GM23338 (cell line): ENCODE measurements around the gene CACNB2. TPM values are rescaled to one million over a fixed set of nuclear protein-coding genes. Genes with fewer than 3 reads are reported as not detected.

ENCODE experiments used
- ATAC-seq: fragments of 200-7000 bp; cut with Tn5 transposase; 3 replicates; pipeline ENCODE4 v1.9.1; 2020
- DNase-seq: peaks from one replicate; pipeline ENCODE4 v3.0.0-alpha.2; 2015; ENCODE audit warnings: low spot score
- H2AFZ ChIP-seq: fragments of 200-600 bp; sonication (generic); 2 replicates; pipeline ENCODE4 v1.8.0; 2016; ENCODE audit warnings: antibody characterized with exemption, mild to moderate bottlenecking, moderate library complexity
- H3F3A ChIP-seq: fragments of 200-600 bp; sonication (generic); replicated peaks from 2 replicates; pipeline ENCODE4 v1.8.0; 2017; ENCODE audit warnings: antibody characterized with exemption, mixed run types, low read depth
- H3K27ac ChIP-seq: fragments of 200-600 bp; sonication (generic); 2 replicates; pipeline ENCODE4 v1.6.1; 2016; ENCODE audit warnings: low read depth
- H3K27me3 ChIP-seq: fragments of 200-600 bp; sonication (generic); 2 replicates; pipeline ENCODE4 v1.8.0; 2016; ENCODE audit warnings: mild to moderate bottlenecking, mixed run types, moderate library complexity; ENCODE audit not compliant: insufficient read depth
- H3K36me3 ChIP-seq: fragments of 200-600 bp; sonication (generic); 2 replicates; pipeline ENCODE4 v1.8.0; 2016; ENCODE audit warnings: mild to moderate bottlenecking; ENCODE audit not compliant: insufficient read depth
- H3K4me1 ChIP-seq: fragments of 200-600 bp; sonication (generic); 2 replicates; pipeline ENCODE4 v1.8.0; 2016; ENCODE audit warnings: mild to moderate bottlenecking, moderate library complexity; ENCODE audit not compliant: insufficient read depth
- H3K4me2 ChIP-seq: fragments of 200-600 bp; sonication (generic); 2 replicates; pipeline ENCODE4 v1.7.1; 2017; ENCODE audit warnings: mixed run types
- H3K4me3 ChIP-seq: fragments of 200-600 bp; sonication (generic); 2 replicates; pipeline ENCODE4 v1.6.1; 2016; ENCODE audit warnings: mixed run types
- H3K79me2 ChIP-seq: fragments of 200-600 bp; sonication (generic); replicated peaks from 2 replicates; pipeline ENCODE4 v1.8.0; 2017; ENCODE audit warnings: mild to moderate bottlenecking; ENCODE audit not compliant: insufficient read depth
- H3K9me2 ChIP-seq: fragments of 200-600 bp; sonication (generic); 2 replicates; pipeline ENCODE4 v1.8.0; 2017; ENCODE audit not compliant: insufficient read depth
- H4K20me1 ChIP-seq: fragments of 200-600 bp; sonication (generic); replicated peaks from 2 replicates; pipeline ENCODE4 v1.8.0; 2017; ENCODE audit warnings: mild to moderate bottlenecking; ENCODE audit not compliant: insufficient read depth
- H3K27ac Mint-ChIP-seq: 2 replicates; pipeline ENCODE4 v1.8.0; 2020; ENCODE audit warnings: inconsistent platforms, mild to moderate bottlenecking, moderate library complexity, mixed read lengths
- H3K27me3 Mint-ChIP-seq: 3 replicates; pipeline ENCODE4 v1.8.0; 2022; ENCODE audit warnings: low read depth, mild to moderate bottlenecking, moderate library complexity, mixed read lengths, inconsistent platforms; ENCODE audit not compliant: insufficient read depth, poor library complexity
- H3K36me3 Mint-ChIP-seq: 3 replicates; pipeline ENCODE4 v1.8.0; 2021; ENCODE audit warnings: low read depth, mild to moderate bottlenecking, inconsistent platforms, moderate library complexity, mixed read lengths
- H3K4me1 Mint-ChIP-seq: 3 replicates; pipeline ENCODE4 v1.8.0; 2020; ENCODE audit warnings: mild to moderate bottlenecking, inconsistent platforms, mixed read lengths
- H3K4me3 Mint-ChIP-seq: 3 replicates; pipeline ENCODE4 v1.8.0; 2021; ENCODE audit warnings: moderate library complexity, mild to moderate bottlenecking, inconsistent platforms, mixed read lengths
- H3K9me3 Mint-ChIP-seq: 3 replicates; pipeline ENCODE4 v1.8.0; 2020; ENCODE audit warnings: moderate library complexity, mild to moderate bottlenecking, inconsistent platforms, mixed read lengths
- CREB1 ChIP-seq: fragments of 250-450 bp; sonication (Bioruptor Pico); IDR thresholded peaks from 2 replicates; pipeline ENCODE4 v1.5.0; 2020; ENCODE audit warnings: low read depth, mild to moderate bottlenecking, moderate library complexity
- EZH2 ChIP-seq: fragments of 200-600 bp; sonication (generic); IDR thresholded peaks from one replicate; pipeline ENCODE4 v1.8.0; 2017; ENCODE audit warnings: antibody characterized with exemption, mild to moderate bottlenecking, low read depth; ENCODE audit not compliant: unreplicated experiment
- EZH2phosphoT487 ChIP-seq: fragments of 200-600 bp; sonication (generic); IDR thresholded peaks from one replicate; pipeline ENCODE4 v1.8.1; 2018; ENCODE audit warnings: antibody characterized with exemption; ENCODE audit not compliant: unreplicated experiment
- JUNB ChIP-seq: IDR thresholded peaks from one replicate; pipeline ENCODE4 v1.6.1; 2016; ENCODE audit warnings: antibody characterized with exemption; ENCODE audit not compliant: unreplicated experiment
- NANOG ChIP-seq: IDR thresholded peaks from 2 replicates; pipeline ENCODE4 v1.6.1; 2016; ENCODE audit warnings: antibody characterized with exemption, borderline replicate concordance
- POLR2AphosphoS5 ChIP-seq: IDR thresholded peaks from 2 replicates; pipeline ENCODE4 v1.6.1; 2016; ENCODE audit warnings: antibody characterized with exemption, low read depth
- STAT1 ChIP-seq: IDR thresholded peaks from one replicate; pipeline ENCODE4 v1.6.1; 2016; ENCODE audit warnings: antibody characterized with exemption; ENCODE audit not compliant: unreplicated experiment
- ZNF114 ChIP-seq: fragments of 250-450 bp; sonication (Bioruptor Pico); IDR thresholded peaks from 2 replicates; pipeline ENCODE4 v1.5.0; 2020; ENCODE audit warnings: mild to moderate bottlenecking, moderate library complexity
- ZNF331 ChIP-seq: fragments of 250-450 bp; sonication (Bioruptor Pico); IDR thresholded peaks from 2 replicates; pipeline ENCODE4 v1.5.0; 2020; ENCODE audit warnings: low read depth, mild to moderate bottlenecking, moderate library complexity
- polyA plus RNA-seq: library from polyadenylated mRNA; unstranded; fragments of >200 nt; fragmentation: Nextera tagmentation; extraction: Ambion mirVana; gene quantifications from 2 replicates; pipeline ENCODE4 v1.2.1, GENCODE V29; 2016
- total RNA-seq: library from RNA; depleted of rRNA; stranded (reverse); fragments of >200 nt; shearing (Covaris generic); gene quantifications from 2 replicates; pipeline ENCODE4 v1.2.3, GENCODE V29; 2014
- TF ChIP-seq, protein P1 (sequence below), 2 experiments: fragments of 200-600 bp in 1 of 2; sonication (generic) in 1 of 2; conservative IDR thresholded peaks; 2 replicates each; pipeline versions ENCODE4 v1.5.1 to v1.6.1; 2016 to 2017; ENCODE audit warnings: antibody characterized with exemption in 2 of 2, low read depth in 2 of 2, mild to moderate bottlenecking in 2 of 2, moderate library complexity in 1 of 2
- TF ChIP-seq, protein P2 (sequence below): fragments of 250-450 bp; sonication (Bioruptor Pico); IDR thresholded peaks from 2 replicates; pipeline ENCODE4 v1.5.0; 2020; ENCODE audit warnings: mild to moderate bottlenecking, moderate library complexity
- TF ChIP-seq, protein P3 (sequence below): IDR thresholded peaks from one replicate; pipeline ENCODE4 v1.6.1; 2018; ENCODE audit warnings: antibody characterized with exemption; ENCODE audit not compliant: unreplicated experiment
- TF ChIP-seq, protein P4 (sequence below): IDR thresholded peaks from 2 replicates; pipeline ENCODE4 v1.6.1; 2016; ENCODE audit warnings: antibody characterized with exemption

Gene CACNB2
- total and polyA plus RNA-seq, 2 experiments from 2014 or later, result 5.0 to 5.9 TPM

DNA sequence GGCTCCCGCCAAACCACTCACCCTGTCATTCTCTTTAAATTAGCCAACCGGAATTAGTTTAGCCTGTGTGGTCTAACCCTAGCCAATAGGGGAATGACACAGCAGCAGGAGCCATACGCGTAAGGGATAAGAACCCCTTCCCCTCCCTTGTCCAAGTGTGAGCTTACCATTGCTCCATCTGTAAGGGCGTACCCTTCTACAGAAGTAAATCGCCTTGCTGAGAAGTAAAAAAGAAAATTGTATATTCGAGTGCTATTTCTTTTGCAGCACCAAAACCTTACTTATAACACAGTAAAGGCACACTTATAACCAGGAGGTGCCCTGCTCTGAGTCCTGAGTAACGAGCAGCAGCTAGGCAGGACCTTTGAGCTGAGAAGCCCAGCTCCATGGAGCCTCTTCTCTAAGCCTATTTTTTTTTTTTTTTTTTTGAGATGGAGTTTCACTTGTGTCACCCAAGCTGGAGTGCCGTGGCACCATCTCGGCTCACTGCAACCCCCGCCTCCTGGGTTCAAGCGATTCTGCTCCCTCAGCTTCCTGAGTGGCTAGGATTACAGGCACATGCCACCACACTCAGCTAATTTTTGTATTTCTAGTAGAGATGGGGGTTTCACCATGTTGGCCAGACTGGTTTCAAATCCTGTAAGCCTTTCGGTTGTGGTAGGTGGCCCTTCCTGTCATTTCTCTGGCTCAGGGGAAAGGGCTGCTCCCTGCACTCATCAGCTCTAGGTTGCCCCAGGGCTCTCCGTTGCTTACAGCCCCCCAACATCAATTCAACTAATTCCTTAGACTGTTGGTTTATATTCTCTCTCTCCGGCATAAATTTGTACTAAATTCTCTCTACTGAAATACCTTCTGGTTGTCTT, 437.8 kb downstream of the CACNB2 start:
- Mint-ChIP-seq H3K4me1 (no peaks in the 10 kb centered on the region), H3K9me3 (peaks cover 34% of the 10 kb centered on the region), H3K36me3 (peaks cover 44% of the 10 kb centered on the region), H3K27me3 (peaks cover 8% of the 10 kb centered on the region), H3K27ac (no peak overlapping the region), H3K4me3 (no peak overlapping the region; the same call in 2 of the 3 replicates)
- Histone ChIP-seq H3K27me3 (no peaks in the 10 kb centered on the region), H2AFZ (no peak overlapping the region), H4K20me1 (no peaks in the 10 kb centered on the region), H3K9me2 (no peaks in the 10 kb centered on the region), H3K4me1 (no peaks in the 10 kb centered on the region), H3K4me2 (no peak overlapping the region), H3F3A (no peaks in the 10 kb centered on the region), H3K79me2 (no peaks in the 10 kb centered on the region), H3K4me3 (no peak overlapping the region), H3K36me3 (peaks cover 23% of the 10 kb centered on the region), H3K27ac (no peak overlapping the region)
- no peak for TF ChIP-seq ZNF331 (CRISPR knock-in tag)
- no peak for TF ChIP-seq STAT1
- no peak for TF ChIP-seq POLR2AphosphoS5
- TF ChIP-seq CREB1 (CRISPR knock-in tag), result no peak
- TF ChIP-seq NANOG, result no peak
- TF ChIP-seq, protein P1, sequence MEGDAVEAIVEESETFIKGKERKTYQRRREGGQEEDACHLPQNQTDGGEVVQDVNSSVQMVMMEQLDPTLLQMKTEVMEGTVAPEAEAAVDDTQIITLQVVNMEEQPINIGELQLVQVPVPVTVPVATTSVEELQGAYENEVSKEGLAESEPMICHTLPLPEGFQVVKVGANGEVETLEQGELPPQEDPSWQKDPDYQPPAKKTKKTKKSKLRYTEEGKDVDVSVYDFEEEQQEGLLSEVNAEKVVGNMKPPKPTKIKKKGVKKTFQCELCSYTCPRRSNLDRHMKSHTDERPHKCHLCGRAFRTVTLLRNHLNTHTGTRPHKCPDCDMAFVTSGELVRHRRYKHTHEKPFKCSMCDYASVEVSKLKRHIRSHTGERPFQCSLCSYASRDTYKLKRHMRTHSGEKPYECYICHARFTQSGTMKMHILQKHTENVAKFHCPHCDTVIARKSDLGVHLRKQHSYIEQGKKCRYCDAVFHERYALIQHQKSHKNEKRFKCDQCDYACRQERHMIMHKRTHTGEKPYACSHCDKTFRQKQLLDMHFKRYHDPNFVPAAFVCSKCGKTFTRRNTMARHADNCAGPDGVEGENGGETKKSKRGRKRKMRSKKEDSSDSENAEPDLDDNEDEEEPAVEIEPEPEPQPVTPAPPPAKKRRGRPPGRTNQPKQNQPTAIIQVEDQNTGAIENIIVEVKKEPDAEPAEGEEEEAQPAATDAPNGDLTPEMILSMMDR (conservative IDR thresholded peaks at IDR 0.05; ENCODE audit: low read depth in 2 of 2), result no peak
- TF ChIP-seq, protein P2, sequence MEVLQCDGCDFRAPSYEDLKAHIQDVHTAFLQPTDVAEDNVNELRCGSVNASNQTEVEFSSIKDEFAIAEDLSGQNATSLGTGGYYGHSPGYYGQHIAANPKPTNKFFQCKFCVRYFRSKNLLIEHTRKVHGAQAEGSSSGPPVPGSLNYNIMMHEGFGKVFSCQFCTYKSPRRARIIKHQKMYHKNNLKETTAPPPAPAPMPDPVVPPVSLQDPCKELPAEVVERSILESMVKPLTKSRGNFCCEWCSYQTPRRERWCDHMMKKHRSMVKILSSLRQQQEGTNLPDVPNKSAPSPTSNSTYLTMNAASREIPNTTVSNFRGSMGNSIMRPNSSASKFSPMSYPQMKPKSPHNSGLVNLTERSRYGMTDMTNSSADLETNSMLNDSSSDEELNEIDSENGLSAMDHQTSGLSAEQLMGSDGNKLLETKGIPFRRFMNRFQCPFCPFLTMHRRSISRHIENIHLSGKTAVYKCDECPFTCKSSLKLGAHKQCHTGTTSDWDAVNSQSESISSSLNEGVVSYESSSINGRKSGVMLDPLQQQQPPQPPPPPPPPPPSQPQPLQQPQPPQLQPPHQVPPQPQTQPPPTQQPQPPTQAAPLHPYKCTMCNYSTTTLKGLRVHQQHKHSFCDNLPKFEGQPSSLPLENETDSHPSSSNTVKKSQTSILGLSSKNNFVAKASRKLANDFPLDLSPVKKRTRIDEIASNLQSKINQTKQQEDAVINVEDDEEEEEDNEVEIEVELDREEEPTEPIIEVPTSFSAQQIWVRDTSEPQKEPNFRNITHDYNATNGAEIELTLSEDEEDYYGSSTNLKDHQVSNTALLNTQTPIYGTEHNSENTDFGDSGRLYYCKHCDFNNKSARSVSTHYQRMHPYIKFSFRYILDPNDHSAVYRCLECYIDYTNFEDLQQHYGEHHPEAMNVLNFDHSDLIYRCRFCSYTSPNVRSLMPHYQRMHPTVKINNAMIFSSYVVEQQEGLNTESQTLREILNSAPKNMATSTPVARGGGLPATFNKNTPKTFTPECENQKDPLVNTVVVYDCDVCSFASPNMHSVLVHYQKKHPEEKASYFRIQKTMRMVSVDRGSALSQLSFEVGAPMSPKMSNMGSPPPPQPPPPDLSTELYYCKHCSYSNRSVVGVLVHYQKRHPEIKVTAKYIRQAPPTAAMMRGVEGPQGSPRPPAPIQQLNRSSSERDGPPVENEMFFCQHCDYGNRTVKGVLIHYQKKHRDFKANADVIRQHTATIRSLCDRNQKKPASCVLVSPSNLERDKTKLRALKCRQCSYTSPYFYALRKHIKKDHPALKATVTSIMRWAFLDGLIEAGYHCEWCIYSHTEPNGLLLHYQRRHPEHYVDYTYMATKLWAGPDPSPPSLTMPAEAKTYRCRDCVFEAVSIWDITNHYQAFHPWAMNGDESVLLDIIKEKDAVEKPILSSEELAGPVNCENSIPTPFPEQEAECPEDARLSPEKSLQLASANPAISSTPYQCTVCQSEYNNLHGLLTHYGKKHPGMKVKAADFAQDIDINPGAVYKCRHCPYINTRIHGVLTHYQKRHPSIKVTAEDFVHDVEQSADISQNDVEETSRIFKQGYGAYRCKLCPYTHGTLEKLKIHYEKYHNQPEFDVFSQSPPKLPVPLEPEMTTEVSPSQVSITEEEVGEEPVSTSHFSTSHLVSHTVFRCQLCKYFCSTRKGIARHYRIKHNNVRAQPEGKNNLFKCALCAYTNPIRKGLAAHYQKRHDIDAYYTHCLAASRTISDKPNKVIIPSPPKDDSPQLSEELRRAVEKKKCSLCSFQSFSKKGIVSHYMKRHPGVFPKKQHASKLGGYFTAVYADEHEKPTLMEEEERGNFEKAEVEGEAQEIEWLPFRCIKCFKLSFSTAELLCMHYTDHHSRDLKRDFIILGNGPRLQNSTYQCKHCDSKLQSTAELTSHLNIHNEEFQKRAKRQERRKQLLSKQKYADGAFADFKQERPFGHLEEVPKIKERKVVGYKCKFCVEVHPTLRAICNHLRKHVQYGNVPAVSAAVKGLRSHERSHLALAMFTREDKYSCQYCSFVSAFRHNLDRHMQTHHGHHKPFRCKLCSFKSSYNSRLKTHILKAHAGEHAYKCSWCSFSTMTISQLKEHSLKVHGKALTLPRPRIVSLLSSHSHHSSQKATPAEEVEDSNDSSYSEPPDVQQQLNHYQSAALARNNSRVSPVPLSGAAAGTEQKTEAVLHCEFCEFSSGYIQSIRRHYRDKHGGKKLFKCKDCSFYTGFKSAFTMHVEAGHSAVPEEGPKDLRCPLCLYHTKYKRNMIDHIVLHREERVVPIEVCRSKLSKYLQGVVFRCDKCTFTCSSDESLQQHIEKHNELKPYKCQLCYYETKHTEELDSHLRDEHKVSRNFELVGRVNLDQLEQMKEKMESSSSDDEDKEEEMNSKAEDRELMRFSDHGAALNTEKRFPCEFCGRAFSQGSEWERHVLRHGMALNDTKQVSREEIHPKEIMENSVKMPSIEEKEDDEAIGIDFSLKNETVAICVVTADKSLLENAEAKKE (CRISPR knock-in tag), result no peak
- no peak for TF ChIP-seq EZH2
- TF ChIP-seq, protein P3, sequence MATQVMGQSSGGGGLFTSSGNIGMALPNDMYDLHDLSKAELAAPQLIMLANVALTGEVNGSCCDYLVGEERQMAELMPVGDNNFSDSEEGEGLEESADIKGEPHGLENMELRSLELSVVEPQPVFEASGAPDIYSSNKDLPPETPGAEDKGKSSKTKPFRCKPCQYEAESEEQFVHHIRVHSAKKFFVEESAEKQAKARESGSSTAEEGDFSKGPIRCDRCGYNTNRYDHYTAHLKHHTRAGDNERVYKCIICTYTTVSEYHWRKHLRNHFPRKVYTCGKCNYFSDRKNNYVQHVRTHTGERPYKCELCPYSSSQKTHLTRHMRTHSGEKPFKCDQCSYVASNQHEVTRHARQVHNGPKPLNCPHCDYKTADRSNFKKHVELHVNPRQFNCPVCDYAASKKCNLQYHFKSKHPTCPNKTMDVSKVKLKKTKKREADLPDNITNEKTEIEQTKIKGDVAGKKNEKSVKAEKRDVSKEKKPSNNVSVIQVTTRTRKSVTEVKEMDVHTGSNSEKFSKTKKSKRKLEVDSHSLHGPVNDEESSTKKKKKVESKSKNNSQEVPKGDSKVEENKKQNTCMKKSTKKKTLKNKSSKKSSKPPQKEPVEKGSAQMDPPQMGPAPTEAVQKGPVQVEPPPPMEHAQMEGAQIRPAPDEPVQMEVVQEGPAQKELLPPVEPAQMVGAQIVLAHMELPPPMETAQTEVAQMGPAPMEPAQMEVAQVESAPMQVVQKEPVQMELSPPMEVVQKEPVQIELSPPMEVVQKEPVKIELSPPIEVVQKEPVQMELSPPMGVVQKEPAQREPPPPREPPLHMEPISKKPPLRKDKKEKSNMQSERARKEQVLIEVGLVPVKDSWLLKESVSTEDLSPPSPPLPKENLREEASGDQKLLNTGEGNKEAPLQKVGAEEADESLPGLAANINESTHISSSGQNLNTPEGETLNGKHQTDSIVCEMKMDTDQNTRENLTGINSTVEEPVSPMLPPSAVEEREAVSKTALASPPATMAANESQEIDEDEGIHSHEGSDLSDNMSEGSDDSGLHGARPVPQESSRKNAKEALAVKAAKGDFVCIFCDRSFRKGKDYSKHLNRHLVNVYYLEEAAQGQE, result no peak
- TF ChIP-seq, protein P4, sequence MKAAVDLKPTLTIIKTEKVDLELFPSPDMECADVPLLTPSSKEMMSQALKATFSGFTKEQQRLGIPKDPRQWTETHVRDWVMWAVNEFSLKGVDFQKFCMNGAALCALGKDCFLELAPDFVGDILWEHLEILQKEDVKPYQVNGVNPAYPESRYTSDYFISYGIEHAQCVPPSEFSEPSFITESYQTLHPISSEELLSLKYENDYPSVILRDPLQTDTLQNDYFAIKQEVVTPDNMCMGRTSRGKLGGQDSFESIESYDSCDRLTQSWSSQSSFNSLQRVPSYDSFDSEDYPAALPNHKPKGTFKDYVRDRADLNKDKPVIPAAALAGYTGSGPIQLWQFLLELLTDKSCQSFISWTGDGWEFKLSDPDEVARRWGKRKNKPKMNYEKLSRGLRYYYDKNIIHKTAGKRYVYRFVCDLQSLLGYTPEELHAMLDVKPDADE, result no peak
- no peak for TF ChIP-seq JUNB
- TF ChIP-seq ZNF114 (CRISPR knock-in tag), result no peak
- TF ChIP-seq EZH2phosphoT487, result no peak
- no peak for ATAC-seq
- no peak for DNase-seq
